NCI-H446 (cell line): ENCODE results near the gene SFXN3.
"Not testable (repeated sequence)": the region's sequence is repeated elsewhere in the genome, so short reads cannot be mapped to it uniquely, and the experiment has no call there.

Experiments used
- DNase-seq, 2 experiments: peaks; one replicate each; lab custom pipeline; 2025; lab: John Stamatoyannopoulos, UW

Gene SFXN3

GRCh38 chr10:101015582-101015973 lies 15.5 kb upstream of the SFXN3 start:
- DNase-seq, result no peak

GRCh38 chr10:101016814-101017213 lies 14.2 kb upstream of the SFXN3 start:
- DNase-seq, result no peak

- no peak for DNase-seq
Measured at GRCh38 chr10:101018118-101018599, 12.9 kb upstream of the SFXN3 start.

GRCh38 chr10:101018600-101019439 lies 12.2 kb upstream of the SFXN3 start:
- peak in 1 of 2 experiments; percentile 52 for DNase-seq

- no peak for DNase-seq
Measured at GRCh38 chr10:101019440-101019703, 11.7 kb upstream of the SFXN3 start.

DNA sequence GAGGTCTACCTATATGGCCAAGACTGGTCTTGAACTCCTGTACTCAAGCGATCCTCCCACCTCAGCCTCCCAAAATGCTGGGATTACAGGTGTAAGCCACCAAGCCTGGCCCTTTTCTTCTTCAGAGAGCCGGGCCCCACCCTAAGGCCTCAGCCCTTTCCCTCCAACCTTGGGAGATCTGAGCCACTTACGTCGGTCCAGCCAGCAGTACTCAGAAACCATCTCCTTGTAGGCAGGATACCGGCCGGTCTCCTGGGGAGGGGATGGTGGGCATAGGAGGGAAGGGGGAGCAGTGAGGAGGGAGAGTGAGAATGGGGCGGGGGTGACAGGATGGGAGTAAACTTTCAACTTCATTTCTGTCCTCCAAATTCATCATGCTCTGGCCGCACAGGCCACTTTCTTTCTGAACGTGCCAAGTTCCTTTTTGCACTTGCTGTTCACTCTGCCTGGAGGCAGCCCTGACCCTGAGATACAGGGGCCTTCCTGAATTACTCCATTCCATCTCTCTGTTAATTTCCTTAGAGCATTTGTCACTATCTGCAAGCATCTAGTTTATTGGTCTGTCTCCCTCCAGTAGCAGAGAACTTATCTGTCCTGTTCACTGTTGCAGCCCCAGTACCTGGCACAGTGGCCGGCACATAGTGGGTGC lies 10.5 kb upstream of the SFXN3 start:
- no peak for DNase-seq

DNA sequence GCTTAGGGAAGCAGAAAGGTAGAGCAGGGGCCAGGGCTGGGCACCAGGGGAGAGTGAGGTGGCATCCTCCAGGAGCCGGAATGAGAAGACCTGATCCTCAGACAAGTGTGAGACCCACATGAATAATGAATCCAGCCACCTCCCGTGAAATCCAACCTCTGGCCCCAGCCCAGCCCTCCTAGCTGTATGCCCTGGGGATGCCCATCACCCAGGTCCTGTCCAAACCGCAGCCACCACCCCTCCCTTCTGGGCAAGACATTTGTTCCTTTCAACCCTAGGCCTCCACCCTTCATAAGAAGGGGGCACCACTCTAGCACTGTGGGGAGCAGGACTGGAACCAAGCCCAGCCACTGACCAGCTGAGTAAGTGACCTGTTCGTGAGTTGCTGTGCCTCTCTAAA lies 9.8 kb upstream of the SFXN3 start:
- no peak for DNase-seq

GRCh38 chr10:101021692-101022251 lies 9.3 kb upstream of the SFXN3 start:
- DNase-seq, result no peak

DNA sequence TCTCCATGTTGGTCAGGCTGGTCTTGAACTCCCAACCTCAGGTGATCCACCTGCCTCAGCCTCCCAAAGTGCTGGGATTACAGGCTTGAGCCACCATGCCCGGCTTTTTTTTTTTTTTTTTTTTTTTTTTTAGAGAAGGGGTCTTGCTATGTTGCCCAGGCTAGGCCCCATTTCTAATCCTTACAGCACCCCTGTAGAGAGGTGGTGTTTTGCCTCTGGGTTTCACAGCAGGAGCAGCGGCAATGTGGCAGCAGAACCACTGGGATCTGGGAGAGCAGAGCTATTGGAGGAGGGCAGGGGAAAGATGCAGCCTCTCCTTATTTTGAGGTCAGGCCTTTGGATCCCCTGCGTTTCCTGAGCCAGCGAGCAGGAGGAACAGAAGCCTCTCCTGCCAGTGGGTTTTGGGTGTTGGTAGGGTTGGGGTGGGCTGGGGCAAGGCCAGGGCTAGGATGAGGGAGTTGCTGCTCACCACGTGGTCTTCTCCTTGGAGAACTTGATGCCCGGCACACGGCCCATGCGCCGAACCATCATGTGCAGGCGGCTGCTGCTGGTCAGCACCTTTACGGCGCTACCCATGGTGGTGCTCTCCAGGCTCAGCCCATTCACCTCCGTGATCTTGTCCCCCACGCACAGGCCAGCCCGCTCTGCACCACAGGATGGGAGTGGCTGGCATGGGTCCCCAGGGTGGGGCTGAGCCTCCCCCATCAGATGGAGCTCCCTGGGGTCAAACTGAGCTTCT lies 7.9 kb upstream of the SFXN3 start:
- DNase-seq, result no peak

- DNase-seq, result no peak
Measured at GRCh38 chr10:101027106-101027720, 3.8 kb upstream of the SFXN3 start.

- DNase-seq, result no peak
Measured at GRCh38 chr10:101028446-101029337, 2.3 kb upstream of the SFXN3 start.

DNA sequence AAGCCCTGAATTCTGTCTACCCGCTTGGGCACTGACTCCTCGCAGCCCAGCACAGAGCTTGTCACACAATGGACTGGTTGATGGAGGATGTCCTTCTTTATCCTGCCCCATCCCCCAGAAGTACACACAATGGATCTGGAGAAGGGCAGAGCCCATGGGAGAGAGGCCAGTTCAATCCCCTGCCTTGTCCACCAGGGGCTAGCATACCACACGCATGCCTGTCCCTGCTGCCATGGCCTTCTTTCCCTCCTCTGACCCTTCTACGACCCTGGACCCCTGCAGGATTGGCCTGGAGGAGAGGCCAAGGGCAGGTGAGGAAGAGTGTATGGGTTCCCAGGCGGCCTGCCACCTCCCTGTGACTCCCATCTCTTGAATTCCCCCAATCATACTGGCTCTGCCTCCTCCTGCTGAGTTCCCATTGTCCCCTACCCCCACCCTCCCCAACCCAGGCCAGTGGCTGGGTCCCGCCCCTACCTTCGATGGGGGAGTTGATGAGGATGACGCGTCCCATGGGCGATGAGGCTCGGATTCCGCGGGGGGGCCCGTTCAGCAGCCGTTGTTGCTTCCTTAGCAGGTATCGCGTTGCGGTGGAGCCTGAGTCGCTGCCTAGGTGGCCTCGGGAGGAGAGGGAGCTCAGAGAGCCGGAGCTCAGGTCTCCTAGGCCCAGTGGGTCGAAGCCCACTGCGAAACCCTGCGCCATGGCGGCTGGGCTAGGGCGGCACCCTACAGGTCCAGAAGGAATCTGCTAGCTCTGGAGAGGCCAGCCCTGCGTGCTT lies 1.3 kb upstream of the SFXN3 start:
- DNase-seq, result no peak

DNA sequence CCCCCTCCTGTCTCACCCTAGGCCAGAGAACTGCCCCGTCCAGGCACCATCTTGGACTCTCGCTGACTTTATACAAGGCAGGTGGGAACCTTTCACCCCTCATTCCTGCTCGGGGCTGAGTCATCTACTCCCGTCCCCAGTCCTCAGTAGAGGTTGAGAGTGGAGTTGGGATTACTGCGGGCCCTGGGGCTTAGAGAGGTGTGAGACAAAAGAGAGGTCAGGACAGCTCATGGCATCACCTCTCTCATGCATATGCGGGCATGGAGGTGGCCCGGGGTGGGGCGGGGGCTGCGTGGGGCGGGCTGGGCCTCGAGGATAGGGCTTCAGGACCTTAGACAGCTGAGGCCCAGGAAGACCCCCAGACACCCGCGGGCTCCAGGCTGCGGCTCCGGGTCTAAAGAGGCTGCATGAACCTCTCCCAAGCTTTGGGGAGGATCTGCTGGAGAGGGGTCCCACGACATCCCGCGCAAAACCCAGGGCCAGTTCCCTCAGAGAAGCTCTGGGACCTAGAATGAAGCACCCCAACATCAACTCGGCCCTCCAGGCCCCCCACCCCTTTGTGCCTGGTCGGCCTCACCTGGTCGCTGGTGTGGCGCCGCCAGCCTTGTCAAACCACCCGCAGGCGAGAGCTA lies 422 bp upstream of the SFXN3 start:
- no peak for DNase-seq

DNA sequence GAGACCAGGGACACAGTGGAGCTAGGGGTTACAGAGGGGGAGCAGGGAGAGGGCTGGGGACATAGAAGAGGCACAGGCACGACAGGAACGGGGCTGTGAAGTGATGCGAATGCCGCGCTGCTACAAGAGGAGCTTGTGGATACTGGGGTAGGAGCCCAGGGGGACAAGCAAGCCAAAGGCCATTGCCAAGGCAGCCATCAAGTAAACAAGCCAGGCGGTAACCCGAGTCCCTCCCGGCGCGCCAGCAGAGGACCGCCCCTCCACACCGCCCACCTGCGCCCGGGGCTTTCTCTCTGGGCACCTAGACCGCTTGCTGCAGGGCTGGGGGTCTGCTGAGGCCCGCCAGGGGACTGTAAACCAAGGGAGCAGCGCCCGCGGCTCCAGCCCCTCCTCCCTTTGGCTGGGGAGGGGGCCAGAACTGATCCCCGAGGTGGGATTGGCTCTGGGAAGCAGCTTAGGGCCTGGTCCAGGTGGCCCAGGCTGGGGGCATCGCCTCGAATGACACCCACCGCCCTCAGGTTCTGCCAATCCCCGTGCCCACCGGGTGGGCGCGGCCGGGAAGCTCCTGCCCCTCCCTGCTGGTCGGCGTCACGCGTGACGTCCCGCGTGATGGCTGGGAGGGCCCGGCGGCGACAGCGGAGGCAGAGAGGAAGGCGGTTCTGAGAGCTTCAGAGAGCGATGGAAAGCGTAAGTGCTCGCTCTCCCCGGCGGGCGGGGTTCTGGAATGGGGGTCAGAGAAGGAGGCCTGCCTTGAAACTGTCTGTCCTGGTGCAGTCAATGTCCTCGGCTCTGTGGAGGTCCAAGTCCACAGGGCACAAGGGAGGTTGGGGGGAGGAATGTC lies 982 bp downstream of the SFXN3 start:
- DNase-seq, result peak; percentile 2 to 55

GRCh38 chr10:101032637-101033224 lies 1.7 kb downstream of the SFXN3 start:
- peak; percentile 42 to 72 for DNase-seq

DNA sequence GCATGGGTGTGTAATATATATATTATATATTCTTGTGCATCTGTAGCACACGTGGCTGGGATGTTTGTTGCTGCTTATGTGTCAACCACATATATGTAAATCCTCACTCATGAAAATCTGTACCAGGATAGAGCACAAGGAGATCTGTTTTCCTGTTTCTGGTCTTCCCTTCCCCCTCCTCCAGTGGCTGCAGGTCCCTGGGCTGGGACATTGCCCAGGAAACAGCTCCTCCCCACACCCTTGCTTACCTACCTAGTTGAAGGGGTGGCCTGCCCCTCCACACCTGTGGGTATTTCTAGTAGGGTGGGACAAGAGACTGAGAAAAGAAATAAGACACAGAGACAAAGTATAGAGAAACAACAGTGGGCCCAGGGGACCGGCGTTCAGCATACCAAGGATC lies 2.2 kb downstream of the SFXN3 start:
- DNase-seq, result no peak

DNA sequence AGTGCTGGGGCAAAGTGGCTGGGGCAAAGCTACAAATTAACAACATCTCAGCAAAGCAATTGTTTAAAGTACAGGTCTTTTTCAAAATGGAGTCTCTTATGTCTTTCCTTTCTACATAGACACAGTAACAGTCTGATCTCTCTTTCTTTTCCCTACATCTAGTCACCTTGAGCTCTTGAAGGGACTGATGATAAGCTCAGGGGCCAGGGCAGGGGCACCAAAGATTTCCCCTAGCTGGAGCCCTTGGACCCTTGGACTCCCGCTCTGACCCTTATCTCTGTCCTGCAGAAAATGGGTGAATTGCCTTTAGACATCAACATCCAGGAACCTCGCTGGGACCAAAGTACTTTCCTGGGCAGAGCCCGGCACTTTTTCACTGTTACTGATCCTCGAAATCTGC lies 3.4 kb downstream of the SFXN3 start:
- DNase-seq, result not testable (repeated sequence)

- DNase-seq, result no peak
Measured at GRCh38 chr10:101035314-101035713, 4.3 kb downstream of the SFXN3 start.
